Fibroblast of lung (primary cell): ENCODE measurements around the gene XKR3. TPM values are rescaled to one million over a fixed set of nuclear protein-coding genes. Genes with fewer than 3 reads are reported as not detected.

ENCODE experiments used
- DNase-seq, 2 donors: peaks; one replicate each; pipeline versions ENCODE4 v3.0.0 to v3.0.0-alpha.2; 2010; ENCODE audit warnings: low read depth in 2 of 2
- H2AFZ ChIP-seq: 2 replicates; pipeline ENCODE4 v1.5.1; 2012; ENCODE audit warnings: low read length, control low read depth, inconsistent platforms
- H3K27ac ChIP-seq: 2 replicates; pipeline ENCODE4 v1.5.1; 2011; ENCODE audit warnings: low read length, control low read depth; ENCODE audit not compliant: insufficient read depth
- H3K27me3 ChIP-seq: 2 replicates; pipeline ENCODE4 v1.5.1; 2011; ENCODE audit warnings: mild to moderate bottlenecking, low read length; ENCODE audit not compliant: control insufficient read depth, insufficient read depth
- H3K36me3 ChIP-seq: 2 replicates; pipeline ENCODE4 v1.5.1; 2011; ENCODE audit warnings: low read length; ENCODE audit not compliant: control insufficient read depth, insufficient read depth
- H3K4me1 ChIP-seq: 2 replicates; pipeline ENCODE4 v1.5.1; 2011; ENCODE audit warnings: low read length; ENCODE audit not compliant: control insufficient read depth, insufficient read depth; ENCODE audit errors: extremely low read depth
- H3K4me2 ChIP-seq: 2 replicates; pipeline ENCODE4 v1.5.1; 2011; ENCODE audit warnings: low read length, control low read depth; ENCODE audit not compliant: insufficient read depth; ENCODE audit errors: extremely low read depth
- H3K4me3 ChIP-seq, 4 experiments: fragments of 200-600 bp in 1 of 4; sonication (generic) in 1 of 4; replicated peaks in 1 of 4; 2 replicates each; pipeline ENCODE4 v1.5.1; 2011 to 2016; ENCODE audit warnings: low read length in 4 of 4, low read depth in 3 of 4, mild to moderate bottlenecking in 3 of 4, control low read depth in 2 of 4, inconsistent platforms in 1 of 4, mixed read lengths in 1 of 4; ENCODE audit not compliant: insufficient read depth in 1 of 4; ENCODE audit errors: control extremely low read depth in 1 of 4
- H3K79me2 ChIP-seq: 2 replicates; pipeline ENCODE4 v1.5.1; 2012; ENCODE audit warnings: mild to moderate bottlenecking, low read length, inconsistent platforms; ENCODE audit not compliant: control insufficient read depth, insufficient read depth
- H3K9ac ChIP-seq: 2 replicates; pipeline ENCODE4 v1.5.1; 2011; ENCODE audit warnings: mild to moderate bottlenecking, low read length, control low read depth; ENCODE audit not compliant: insufficient read depth
- H3K9me3 ChIP-seq: 2 replicates; pipeline ENCODE4 v1.5.1; 2012; ENCODE audit warnings: low read depth, low read length; ENCODE audit not compliant: control insufficient read depth, insufficient read depth
- H4K20me1 ChIP-seq: 2 replicates; pipeline ENCODE4 v1.5.1; 2011; ENCODE audit warnings: low read length; ENCODE audit not compliant: control insufficient read depth, insufficient read depth; ENCODE audit errors: extremely low read depth
- CTCF ChIP-seq, 2 donors: IDR thresholded peaks in 1 of 2; conservative IDR thresholded peaks in 1 of 2; 1 replicate in 1 of 2; 2 replicates in 1 of 2; pipeline ENCODE4 v1.5.1; 2011 to 2012; ENCODE audit warnings: low read length in 2 of 2, control low read depth in 1 of 2, inconsistent platforms in 1 of 2, low read depth in 1 of 2, mild to moderate bottlenecking in 1 of 2
- EZH2 ChIP-seq: IDR thresholded peaks from 2 replicates; pipeline ENCODE4 v1.5.1; 2012; ENCODE audit warnings: low read length, control low read depth, mild to moderate bottlenecking; ENCODE audit errors: missing control alignments
- polyA plus RNA-seq, 2 donors: library from polyadenylated mRNA; depleted of rRNA in 1 of 2; stranded (reverse) in 1 of 2; unstranded in 1 of 2; fragments of >200 nt; gene quantifications; 2 replicates each; pipeline ENCODE4 v1.2.1, GENCODE V29; 2011 to 2012; ENCODE audit warnings: missing spikeins in 1 of 2
- total RNA-seq: library from RNA; depleted of rRNA; stranded (reverse); fragments of >200 nt; gene quantifications from 2 replicates; pipeline ENCODE4 v1.2.1, GENCODE V29; 2014

XKR3 gene
- total and polyA plus RNA-seq, 2 donors (not counting 1 experiment from before 2014, with no cell fraction given), result 0.17 TPM; not detected in 1

- Histone ChIP-seq H3K9ac (no peak overlapping the region), H3K9me3 (no peaks in the 10 kb centered on the region), H3K36me3 (no peaks in the 10 kb centered on the region), H3K4me3 (no peak overlapping the region), H4K20me1 (no peaks in the 10 kb centered on the region), H2AFZ (no peak overlapping the region), H3K27me3 (no peaks in the 10 kb centered on the region), H3K4me2 (no peak overlapping the region), H3K4me1 (no peaks in the 10 kb centered on the region), H3K79me2 (no peaks in the 10 kb centered on the region), H3K27ac (no peak overlapping the region)
- no peak for DNase-seq
- TF ChIP-seq EZH2, result no peak
- TF ChIP-seq CTCF (conservative IDR thresholded peaks at IDR 0.05 in 1 of 2, IDR thresholded peaks at IDR 0.05 in 1 of 2; ENCODE audit: low read depth in 1 of 2, low read length in 2 of 2), result no peak
These were observed 4.8 kb upstream of the XKR3 start for GRCh38 chr22:16829985-16830384.

GRCh38 chr22:16828876-16829275, 3.7 kb upstream of the XKR3 start:
- no peaks in the 10 kb centered on the region for H4K20me1 ChIP-seq
- no peak overlapping the region for H2AFZ ChIP-seq
- H3K4me2 ChIP-seq, result no peak overlapping the region
- no peak overlapping the region for H3K4me3 ChIP-seq
- no peaks in the 10 kb centered on the region for H3K27me3 ChIP-seq
- no peak for DNase-seq
- no peaks in the 10 kb centered on the region for H3K9me3 ChIP-seq
- no peak overlapping the region for H3K9ac ChIP-seq
- H3K36me3 ChIP-seq, result no peaks in the 10 kb centered on the region
- H3K79me2 ChIP-seq, result no peaks in the 10 kb centered on the region
- H3K4me1 ChIP-seq, result no peaks in the 10 kb centered on the region
- no peak for TF ChIP-seq CTCF (conservative IDR thresholded peaks at IDR 0.05 in 1 of 2, IDR thresholded peaks at IDR 0.05 in 1 of 2; ENCODE audit: low read depth in 1 of 2, low read length in 2 of 2)
- TF ChIP-seq EZH2, result no peak
- H3K27ac ChIP-seq, result no peak overlapping the region

- Histone ChIP-seq H2AFZ (no peak overlapping the region), H4K20me1 (no peaks in the 10 kb centered on the region), H3K79me2 (no peaks in the 10 kb centered on the region), H3K9me3 (no peaks in the 10 kb centered on the region), H3K36me3 (no peaks in the 10 kb centered on the region), H3K27ac (no peak overlapping the region), H3K4me1 (no peaks in the 10 kb centered on the region), H3K9ac (no peak overlapping the region), H3K27me3 (no peaks in the 10 kb centered on the region), H3K4me3 (no peak overlapping the region), H3K4me2 (no peak overlapping the region)
- DNase-seq, result no peak
- TF ChIP-seq EZH2, result no peak
- TF ChIP-seq CTCF (conservative IDR thresholded peaks at IDR 0.05 in 1 of 2, IDR thresholded peaks at IDR 0.05 in 1 of 2; ENCODE audit: low read depth in 1 of 2, low read length in 2 of 2), result no peak
These were observed 2.3 kb upstream of the XKR3 start for GRCh38 chr22:16827506-16827905.
